GM18502 (cell line): Measurements from ENCODE around the gene CCDC71L.

ENCODE experiments used
- ATAC-seq: cut with Tn5 transposase; IDR thresholded peaks from one replicate; pipeline ENCODE4 v1.9.1; 2021; ENCODE audit warnings: mild to moderate bottlenecking; ENCODE audit not compliant: unreplicated experiment, poor library complexity

The CCDC71L gene

DNA sequence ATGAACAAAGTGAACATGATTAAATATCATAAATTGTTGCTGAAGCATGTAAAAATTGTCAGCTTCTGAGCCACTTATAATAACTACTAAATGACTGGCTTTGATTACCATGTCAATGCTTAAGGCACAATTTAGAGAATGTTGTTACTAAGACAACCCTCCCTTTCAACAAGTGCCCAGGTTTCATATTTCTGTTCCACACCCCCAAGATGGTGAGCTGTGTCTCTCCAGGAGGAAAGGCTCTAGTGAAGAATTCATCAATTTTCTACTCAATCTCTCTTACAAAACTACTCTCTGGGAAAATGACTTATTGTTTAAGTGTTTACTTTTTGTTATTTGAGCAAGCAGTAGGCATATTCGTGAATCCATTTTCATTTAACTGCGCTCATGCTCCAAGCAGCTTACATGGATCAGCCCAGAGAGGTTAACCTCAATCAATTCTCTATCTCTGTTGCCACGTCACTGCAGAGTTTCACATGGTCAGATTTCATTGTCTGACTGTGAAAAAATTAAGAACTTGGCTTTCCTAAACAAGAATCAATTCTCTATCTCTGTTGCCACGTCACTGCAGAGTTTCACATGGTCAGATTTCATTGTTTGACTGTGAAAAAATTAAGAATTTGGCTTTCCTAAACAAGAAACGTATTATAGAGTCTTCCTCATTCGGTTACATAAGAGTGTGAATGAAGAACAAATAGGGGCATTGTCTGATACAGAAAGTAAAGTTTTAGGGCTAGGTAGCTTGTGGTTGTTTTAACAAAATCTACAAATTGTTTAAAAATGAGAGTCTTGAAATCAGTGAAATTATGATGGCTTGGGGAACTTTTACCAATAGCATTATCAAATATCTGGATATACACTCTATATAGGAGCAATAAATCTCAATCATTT lies 49.7 kb downstream of the CCDC71L start:
- no peak for ATAC-seq

DNA sequence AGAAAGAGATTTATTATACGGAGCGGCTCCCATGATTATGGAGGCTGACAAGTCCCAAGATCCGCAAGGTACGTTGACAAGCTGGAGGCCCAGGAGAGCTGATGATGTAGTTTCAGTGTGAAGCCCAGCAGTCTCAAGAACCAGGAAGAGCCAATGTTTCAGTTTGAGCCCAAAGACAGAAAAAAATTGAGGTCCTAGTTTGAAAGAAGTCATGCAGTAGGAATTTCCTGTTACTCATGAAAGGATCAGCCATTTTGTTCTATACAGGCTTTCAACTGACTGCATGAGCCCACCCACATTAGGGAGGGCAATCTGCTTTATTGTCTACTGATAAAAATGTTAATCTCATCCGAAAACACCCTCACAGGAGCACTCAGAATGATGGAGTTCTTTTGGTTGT lies 51.5 kb downstream of the CCDC71L start:
- ATAC-seq = no peak

DNA sequence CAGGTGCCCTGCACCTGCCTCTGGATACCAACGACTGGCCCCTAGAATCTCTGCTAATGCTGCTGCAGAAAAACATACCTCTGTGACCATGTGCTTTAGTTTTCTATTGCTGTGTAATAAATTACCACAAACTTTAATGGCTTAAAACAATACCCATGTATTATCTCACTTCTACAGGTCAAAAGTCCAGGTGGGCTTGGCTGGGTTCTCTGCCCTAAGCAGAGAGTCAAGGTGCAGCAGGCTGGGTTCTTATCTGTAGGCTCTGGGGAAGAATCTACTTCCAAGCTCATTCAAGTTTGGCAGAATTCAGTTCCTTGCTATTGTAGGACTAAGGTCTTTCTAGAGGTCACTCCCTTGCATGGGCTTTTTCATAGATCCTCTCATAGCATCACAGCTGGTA lies 52.3 kb downstream of the CCDC71L start:
- ATAC-seq = no peak
